Endothelial cell of umbilical vein (primary cell): Measurements from ENCODE around the gene MTF1.

Source experiments
- CTCF ChIP-seq, 2 donors: IDR thresholded peaks; 1 replicate in 1 of 2; 2 replicates in 1 of 2; pipeline ENCODE4 v1.5.1; 2011; ENCODE audit warnings: low read length in 2 of 2, mild to moderate bottlenecking in 2 of 2, moderate library complexity in 2 of 2, control low read depth in 1 of 2, inconsistent platforms in 1 of 2, low read depth in 1 of 2; ENCODE audit not compliant: insufficient read depth in 1 of 2; ENCODE audit errors: extremely low read depth in 1 of 2
- EZH2 ChIP-seq: IDR thresholded peaks from 2 replicates; pipeline ENCODE4 v1.6.1; 2012; ENCODE audit warnings: borderline replicate concordance, low read depth, mild to moderate bottlenecking, moderate library complexity, low read length, inconsistent platforms; ENCODE audit not compliant: severe bottlenecking
- FOS ChIP-seq: IDR thresholded peaks from 2 replicates; pipeline ENCODE4 v1.6.1; 2011; ENCODE audit warnings: mild to moderate bottlenecking, low read length, moderate library complexity, borderline replicate concordance; ENCODE audit not compliant: insufficient read depth
- GATA2 ChIP-seq: IDR thresholded peaks from 2 replicates; pipeline ENCODE4 v1.7.0; 2011; ENCODE audit warnings: low read depth, mild to moderate bottlenecking, moderate library complexity, mixed read lengths, low read length; ENCODE audit not compliant: insufficient read length, insufficient read depth
- JUN ChIP-seq: IDR thresholded peaks from 2 replicates; pipeline ENCODE4 v1.6.1; 2011; ENCODE audit warnings: borderline replicate concordance, low read depth; ENCODE audit not compliant: insufficient read length, insufficient read depth
- MAX ChIP-seq: IDR thresholded peaks from 2 replicates; pipeline ENCODE4 v1.6.1; 2011; ENCODE audit not compliant: insufficient read depth, insufficient read length
- MYC ChIP-seq: IDR thresholded peaks from one replicate; pipeline ENCODE4 v1.6.1; 2011; ENCODE audit warnings: mild to moderate bottlenecking, low read depth, low read length
- POLR2A ChIP-seq: IDR thresholded peaks from 2 replicates; pipeline ENCODE4 v1.6.1; 2012; ENCODE audit warnings: low read depth, mild to moderate bottlenecking, control low read depth, low read length
- POLR2AphosphoS5 ChIP-seq: IDR thresholded peaks from 2 replicates; pipeline ENCODE4 v1.6.1; 2012; ENCODE audit warnings: low read depth, mild to moderate bottlenecking, control low read depth, low read length, moderate library complexity; ENCODE audit not compliant: insufficient read depth

- TF ChIP-seq POLR2A: no peak
- no peak for TF ChIP-seq EZH2
- TF ChIP-seq CTCF (IDR thresholded peaks at IDR 0.05; ENCODE audit: extremely low read depth in 1 of 2, insufficient read depth in 1 of 2, low read depth in 1 of 2, low read length in 2 of 2): no peak
- no peak for TF ChIP-seq POLR2AphosphoS5
- no peak for TF ChIP-seq MAX
- TF ChIP-seq FOS: no peak
- TF ChIP-seq JUN: no peak
- no peak for TF ChIP-seq MYC
- no peak for TF ChIP-seq GATA2
These were observed 96.9 kb downstream of the MTF1 start for GRCh38 chr1:37762516-37762915.
